Common myeloid progenitor, CD34-positive (primary cell): ENCODE results near the gene PTPRO.

Experiments
- CTCF ChIA-PET: fragments of 350-600 bp; sonication (Branson Sonifier 250); formaldehyde crosslinking; loops from one replicate; lab custom pipeline; 2021; ENCODE audit warnings: antibody characterized with exemption; lab: Charles Lee
- POLR2A ChIA-PET: fragments of 350-600 bp; sonication (Branson Sonifier 250); formaldehyde crosslinking; loops from one replicate; lab custom pipeline; 2021; ENCODE audit warnings: antibody characterized with exemption; lab: Charles Lee
- DNase-seq, 3 donors: peaks; one replicate each; pipeline versions ENCODE4 v3.0.0 to v3.0.0-alpha.2; 2013
- H3K27ac ChIP-seq, 2 experiments: 1 replicate in 1 of 2; 2 replicates in 1 of 2; pipeline ENCODE4 v1.7.0; 2013; ENCODE audit warnings: inconsistent platforms in 2 of 2, low read length in 2 of 2, mild to moderate bottlenecking in 2 of 2, low read depth in 1 of 2, moderate library complexity in 1 of 2; ENCODE audit not compliant: severe bottlenecking in 2 of 2, insufficient read depth in 1 of 2, poor library complexity in 1 of 2
- H3K27me3 ChIP-seq, 5 experiments: replicated peaks in 2 of 5; 1 replicate in 3 of 5; 2 replicates in 2 of 5; pipeline versions ENCODE4 v1.6.1 to v1.7.0; 2013; ENCODE audit warnings: low read length in 4 of 5, mild to moderate bottlenecking in 2 of 5, moderate library complexity in 2 of 5, inconsistent platforms in 1 of 5; ENCODE audit not compliant: insufficient read depth in 5 of 5, control insufficient read depth in 4 of 5
- H3K36me3 ChIP-seq, 4 experiments: 1 replicate in 2 of 4; 2 replicates in 2 of 4; pipeline versions ENCODE4 v1.6.1 to v1.7.0; 2013; ENCODE audit warnings: low read length in 3 of 4, control low read depth in 1 of 4, mild to moderate bottlenecking in 1 of 4; ENCODE audit not compliant: control insufficient read depth in 4 of 4, insufficient read depth in 4 of 4
- H3K4me1 ChIP-seq, 4 experiments: 1 replicate in 3 of 4; 2 replicates in 1 of 4; pipeline versions ENCODE4 v1.6.1 to v1.7.1; 2013; ENCODE audit warnings: low read length in 3 of 4, mild to moderate bottlenecking in 3 of 4, control low read depth in 1 of 4, inconsistent platforms in 1 of 4, moderate library complexity in 1 of 4; ENCODE audit not compliant: control insufficient read depth in 4 of 4, insufficient read depth in 4 of 4; ENCODE audit errors: control extremely low read depth in 1 of 4
- H3K4me3 ChIP-seq, 7 experiments: 1 replicate in 4 of 7; 2 replicates in 3 of 7; pipeline versions ENCODE4 v1.5.1 to v1.7.0; 2013; ENCODE audit warnings: mild to moderate bottlenecking in 7 of 7, low read length in 6 of 7, moderate library complexity in 6 of 7, inconsistent platforms in 2 of 7, low read depth in 2 of 7, control low read depth in 1 of 7; ENCODE audit not compliant: insufficient read depth in 4 of 7, control insufficient read depth in 1 of 7; ENCODE audit errors: extremely low read depth in 1 of 7
- H3K9me3 ChIP-seq, 5 experiments: 1 replicate in 4 of 5; 2 replicates in 1 of 5; pipeline versions ENCODE4 v1.6.1 to v1.7.1; 2013; ENCODE audit warnings: low read length in 4 of 5, mild to moderate bottlenecking in 2 of 5, inconsistent platforms in 1 of 5, low read depth in 1 of 5, moderate library complexity in 1 of 5; ENCODE audit not compliant: control insufficient read depth in 4 of 5, insufficient read depth in 2 of 5; ENCODE audit errors: control extremely low read depth in 1 of 5
- whole genome bisulfite sequencing: methylation state at CpG from one replicate; pipeline ENCODE4 v1.1.5; 2013; ENCODE audit not compliant: insufficient coverage; 5-methylcytosine and 5-hydroxymethylcytosine counted together

PTPRO gene

DNA sequence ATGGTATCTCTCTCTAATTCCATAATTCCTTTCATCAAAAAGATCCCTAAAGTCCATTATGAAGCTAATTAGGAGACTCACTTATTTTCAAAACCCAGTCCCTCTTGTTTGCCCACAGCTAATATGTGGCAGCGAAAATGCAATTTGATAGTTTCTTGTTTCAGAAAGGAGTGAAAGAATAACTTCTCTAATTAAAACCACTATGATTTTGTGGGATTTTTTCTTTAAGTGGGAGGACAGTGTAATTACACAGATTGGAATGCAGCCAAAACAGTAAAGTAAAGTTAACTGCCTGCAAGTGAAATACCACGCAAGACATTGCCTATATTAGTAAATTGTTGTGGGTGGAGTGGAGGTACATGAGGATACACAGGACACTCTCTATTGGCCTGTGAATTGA, 50.0 kb downstream of the PTPRO start:
- ChIA-PET POLR2A (no interaction called here), CTCF (no interaction called here)
- Histone ChIP-seq H3K9me3 (peaks cover 0 to 18% (median 0%) of the 10 kb centered on the region in 5 experiments), H3K4me3 (no peak overlapping the region), H3K36me3 (no peaks in the 10 kb centered on the region), H3K4me1 (no peaks in the 10 kb centered on the region), H3K27me3 (peaks cover 0 to 5% (median 2%) of the 10 kb centered on the region in 5 experiments), H3K27ac (no peak overlapping the region)
- no CpG with 5 or more reads among the region's 2 CpGs for WGBS
- no peak for DNase-seq

DNA sequence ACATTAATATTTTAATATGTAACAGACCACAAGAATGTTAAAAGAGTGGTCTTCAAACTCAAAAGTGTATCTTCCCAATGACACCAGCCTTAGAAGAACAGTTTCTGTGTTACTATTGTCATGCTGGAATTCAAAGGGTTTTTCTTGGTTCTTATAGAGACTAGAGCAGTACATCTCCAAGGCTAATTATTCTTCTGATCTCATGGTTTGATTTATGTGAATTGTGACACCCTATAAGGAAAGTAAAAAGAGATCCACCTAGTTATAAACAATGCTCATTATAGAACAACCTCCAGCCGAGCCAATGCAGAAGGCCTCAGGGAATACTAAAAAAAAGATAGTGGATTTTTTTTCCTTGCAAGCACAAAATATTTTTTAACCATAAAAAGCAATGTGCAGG, 65.5 kb downstream of the PTPRO start:
- H3K9me3 ChIP-seq = no peaks in the 10 kb centered on the region
- no peaks in the 10 kb centered on the region for H3K36me3 ChIP-seq
- no peaks in the 10 kb centered on the region for H3K4me1 ChIP-seq
- H3K27ac ChIP-seq = no peak overlapping the region
- ChIA-PET CTCF (no interaction called here), POLR2A (no interaction called here)
- no peak overlapping the region for H3K4me3 ChIP-seq
- WGBS = no CpG with 5 or more reads among the region's 1 CpG
- no peak for DNase-seq
- H3K27me3 ChIP-seq = peaks cover 0 to 1% (median 0%) of the 10 kb centered on the region in 5 experiments

DNA sequence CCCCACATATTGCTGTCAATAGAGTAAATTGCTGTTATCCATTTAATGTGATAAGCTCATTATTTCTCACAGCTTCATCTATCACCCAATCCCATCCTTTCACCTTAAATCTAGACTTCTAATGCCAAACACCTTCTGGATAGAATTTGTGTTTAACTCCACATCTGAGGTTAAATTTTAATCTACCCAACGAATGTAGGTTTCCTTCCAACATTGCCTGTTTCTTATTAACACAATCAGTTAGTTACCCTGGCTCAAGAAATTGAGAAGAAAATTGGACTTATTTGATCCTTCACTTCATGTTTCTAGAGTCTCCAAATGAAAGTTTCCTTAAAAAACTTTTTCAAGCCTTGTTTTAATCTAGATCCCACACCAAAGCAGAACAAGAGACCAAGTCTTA, 67.3 kb downstream of the PTPRO start:
- Histone ChIP-seq H3K9me3 (no peaks in the 10 kb centered on the region), H3K27ac (no peak overlapping the region), H3K36me3 (no peaks in the 10 kb centered on the region), H3K27me3 (peaks cover 0 to 1% (median 0%) of the 10 kb centered on the region in 5 experiments), H3K4me1 (no peaks in the 10 kb centered on the region), H3K4me3 (no peak overlapping the region)
- CTCF ChIA-PET = no interaction called here
- no CpG with 5 or more reads among the region's 1 CpG for WGBS
- DNase-seq = no peak
- POLR2A ChIA-PET = no interaction called here

DNA sequence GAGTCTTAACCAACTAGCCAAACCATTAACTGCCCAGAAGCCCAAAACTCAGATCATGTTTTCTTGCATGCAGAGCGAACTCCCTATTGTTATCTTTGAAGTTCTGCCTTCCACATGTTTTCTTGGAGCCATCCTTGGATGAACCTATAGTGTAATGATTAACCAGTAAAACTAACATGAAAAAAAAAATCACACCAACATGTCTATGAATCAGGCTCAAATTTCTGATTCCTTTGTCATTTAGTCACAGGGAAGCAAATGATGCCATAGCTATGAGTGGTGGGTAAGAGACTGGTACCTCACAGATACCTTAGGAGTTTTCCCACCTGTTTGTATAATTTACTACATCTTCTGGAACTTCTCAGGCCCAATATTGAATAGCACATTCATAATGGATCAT, 70.7 kb downstream of the PTPRO start:
- WGBS = 100% methylated on average over 1 of the region's 1 CpG
- no peaks in the 10 kb centered on the region for H3K36me3 ChIP-seq
- H3K9me3 ChIP-seq = no peaks in the 10 kb centered on the region
- H3K27ac ChIP-seq = no peak overlapping the region
- no peak for DNase-seq
- ChIA-PET POLR2A (no interaction called here), CTCF (no interaction called here)
- H3K4me1 ChIP-seq = no peaks in the 10 kb centered on the region
- no peak overlapping the region for H3K4me3 ChIP-seq
- peaks cover 0 to 4% (median 0%) of the 10 kb centered on the region in 5 experiments for H3K27me3 ChIP-seq

DNA sequence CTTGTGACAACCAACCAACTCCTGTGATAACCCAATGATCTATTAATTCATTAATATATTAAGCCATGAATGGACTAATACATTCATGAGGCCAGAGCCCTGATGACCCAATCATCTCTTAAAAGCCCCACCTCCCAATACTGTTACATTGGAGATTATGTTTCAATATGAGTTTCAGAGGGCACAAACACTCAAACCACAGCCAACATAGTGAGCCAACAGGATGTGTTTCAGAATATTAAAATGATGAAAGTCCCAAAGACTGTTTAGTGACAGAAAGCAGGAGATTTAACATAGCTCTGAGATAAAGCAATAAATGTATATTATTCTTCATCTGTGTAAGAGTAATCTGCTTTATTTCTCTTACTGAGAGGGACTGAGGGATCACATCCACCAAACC, 71.7 kb downstream of the PTPRO start:
- no peaks in the 10 kb centered on the region for H3K4me1 ChIP-seq
- CTCF ChIA-PET = no interaction called here

DNA sequence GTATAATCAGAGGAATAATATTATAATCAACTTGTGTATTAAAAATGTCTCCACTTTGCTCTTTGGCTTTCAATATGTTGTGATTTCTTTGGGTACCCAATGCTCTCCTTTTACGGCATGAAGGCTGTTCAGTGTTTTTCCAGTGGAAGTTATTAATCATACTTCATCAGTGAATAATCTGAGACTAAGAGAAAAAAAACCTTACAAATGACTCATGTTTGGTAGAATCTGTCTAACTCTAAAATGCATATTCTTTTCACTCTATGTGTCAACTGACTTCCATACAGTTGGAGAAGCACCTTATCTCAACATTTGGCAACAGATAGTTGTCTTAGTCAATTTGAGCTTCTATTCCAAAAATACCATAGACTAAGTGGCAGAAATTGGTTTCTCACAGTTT, 82.2 kb downstream of the PTPRO start:
- Histone ChIP-seq H3K9me3 (no peaks in the 10 kb centered on the region), H3K4me3 (no peak overlapping the region), H3K4me1 (no peaks in the 10 kb centered on the region), H3K27ac (no peak overlapping the region), H3K36me3 (no peaks in the 10 kb centered on the region), H3K27me3 (peaks cover 0 to 12% (median 1%) of the 10 kb centered on the region in 5 experiments)
- CTCF ChIA-PET = no interaction called here
- no peak for DNase-seq
- POLR2A ChIA-PET = no interaction called here
- no CpG with 5 or more reads among the region's 1 CpG for WGBS

More for the DNA sequence above, 71.7 kb downstream of the PTPRO start:
- DNase-seq = no peak
- no peaks in the 10 kb centered on the region for H3K36me3 ChIP-seq
- no peaks in the 10 kb centered on the region for H3K9me3 ChIP-seq
- peaks cover 0 to 4% (median 0%) of the 10 kb centered on the region in 5 experiments for H3K27me3 ChIP-seq
- no peak overlapping the region for H3K27ac ChIP-seq
- H3K4me3 ChIP-seq = no peak overlapping the region
- POLR2A ChIA-PET = no interaction called here

DNA sequence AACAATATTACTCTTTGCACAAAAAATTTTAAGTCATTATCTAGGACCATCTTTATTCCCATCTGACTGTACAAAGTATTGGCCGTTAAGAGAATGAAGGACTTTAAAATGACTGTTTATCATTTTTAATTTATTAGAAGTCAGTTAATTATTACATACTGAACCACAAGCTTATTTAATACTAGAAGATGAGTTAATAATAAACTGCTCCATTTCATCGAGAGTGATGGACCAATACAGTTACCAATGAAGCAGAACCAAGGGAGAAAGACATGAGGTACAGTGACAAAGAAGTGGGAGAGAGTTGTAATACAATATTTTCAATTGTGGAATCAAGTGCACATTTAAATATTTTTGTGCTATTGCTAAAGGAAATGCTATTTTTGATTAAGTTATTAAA, 83.3 kb downstream of the PTPRO start:
- WGBS = no CpG with 5 or more reads among the region's 2 CpGs
- Histone ChIP-seq H3K27ac (no peak overlapping the region), H3K4me1 (no peaks in the 10 kb centered on the region), H3K36me3 (no peaks in the 10 kb centered on the region), H3K9me3 (no peaks in the 10 kb centered on the region), H3K4me3 (no peak overlapping the region), H3K27me3 (peaks cover 0 to 14% (median 4%) of the 10 kb centered on the region in 5 experiments)
- CTCF ChIA-PET = no interaction called here
- POLR2A ChIA-PET = no interaction called here
- DNase-seq = no peak
